Breast epithelium (tissue), 4 donors: ENCODE results near the gene CMTM8. TPM values are rescaled to one million over a fixed set of nuclear protein-coding genes. Genes with fewer than 3 reads are reported as not detected.
A peak's percentile ranks its signal among the peaks of the same experiment; 100 is the strongest.

Experiments
- DNase-seq, 2 donors: peaks; one replicate each; pipeline ENCODE4 v3.0.0-alpha.2; 2019; ENCODE audit warnings: low spot score in 2 of 2
- H3K27ac ChIP-seq, 2 donors: fragments of 200-600 bp; sonication (generic) in 1 of 2; one replicate each; pipeline ENCODE4 v1.5.1; 2016 to 2019; ENCODE audit warnings: mild to moderate bottlenecking in 1 of 2
- H3K27me3 ChIP-seq, 2 donors: fragments of 200-600 bp; sonication (generic) in 1 of 2; one replicate each; pipeline versions ENCODE4 v1.5.1 to v1.6.0; 2017 to 2019; ENCODE audit warnings: control low read depth in 1 of 2, mild to moderate bottlenecking in 1 of 2
- H3K36me3 ChIP-seq: fragments of 200-600 bp; one replicate; pipeline ENCODE4 v1.5.1; 2019
- H3K4me1 ChIP-seq, 2 donors: fragments of 200-600 bp; sonication (generic); one replicate each; pipeline ENCODE4 v1.5.1; 2016 to 2019; ENCODE audit warnings: control low read depth in 1 of 2
- H3K4me3 ChIP-seq, 3 donors: fragments of 200-600 bp; sonication (generic); 1 replicate in 2 of 3; 2 replicates in 1 of 3; pipeline ENCODE4 v1.5.1; 2016 to 2019; ENCODE audit warnings: mild to moderate bottlenecking in 3 of 3, moderate library complexity in 2 of 3
- H3K9me3 ChIP-seq, 2 donors: fragments of 200-600 bp; sonication (generic) in 1 of 2; one replicate each; pipeline ENCODE4 v1.5.1; 2016 to 2019; ENCODE audit warnings: control low read depth in 1 of 2
- CTCF ChIP-seq, 3 donors: fragments of 450-650 bp; IDR thresholded peaks; one replicate each; pipeline ENCODE4 v1.5.1; 2016 to 2017; ENCODE audit warnings: antibody characterized with exemption in 3 of 3, mild to moderate bottlenecking in 3 of 3, moderate library complexity in 3 of 3
- POLR2A ChIP-seq: fragments of 450-650 bp; IDR thresholded peaks from one replicate; pipeline ENCODE4 v1.6.1; 2016; ENCODE audit warnings: antibody characterized with exemption, mild to moderate bottlenecking, moderate library complexity
- POLR2AphosphoS5 ChIP-seq, 3 donors: sonication (generic); formaldehyde crosslinking; IDR thresholded peaks; one replicate each; pipeline ENCODE4 v1.6.1; 2017; ENCODE audit warnings: antibody characterized with exemption in 3 of 3
- intact Hi-C: fragments of 100-400 bp; cut with DNase I; formaldehyde crosslinking; loops from one replicate; pipeline ENCODE4 v1.15.1; 2023; ENCODE audit warnings: low total_unique reads
- total RNA-seq, 3 donors: library from RNA; depleted of rRNA; stranded (reverse); fragments of >200 nt; gene quantifications; one replicate each; pipeline ENCODE4 v1.1.0, GENCODE V29; 2016

CMTM8 gene
- total RNA-seq, 3 donors from 2014 or later = 4.2 to 24.7 (median 19.3) TPM

- Histone ChIP-seq H3K4me1 (no peaks in the 10 kb centered on the region), H3K9me3 (peaks cover 5 to 7% of the 10 kb centered on the region in 2 donors), H3K27me3 (no peaks in the 10 kb centered on the region), H3K36me3 (no peaks in the 10 kb centered on the region), H3K27ac (peak overlapping the region; percentile 87 to 91), H3K4me3 (peak overlapping the region; percentile 57 to 87 (median 86))
- TF ChIP-seq POLR2AphosphoS5 (IDR thresholded peaks at IDR 0.05) = no peak
- no peak for TF ChIP-seq CTCF (IDR thresholded peaks at IDR 0.05)
- DNase-seq = no peak
- intact Hi-C loops = loop anchor here (5.0 kb wide), 1 partner anchor 633 kb away; no protein-coding TSS in a partner anchor
Measured at GRCh38 chr3:32239307-32240158, 1.1 kb downstream of the CMTM8 start.

DNA sequence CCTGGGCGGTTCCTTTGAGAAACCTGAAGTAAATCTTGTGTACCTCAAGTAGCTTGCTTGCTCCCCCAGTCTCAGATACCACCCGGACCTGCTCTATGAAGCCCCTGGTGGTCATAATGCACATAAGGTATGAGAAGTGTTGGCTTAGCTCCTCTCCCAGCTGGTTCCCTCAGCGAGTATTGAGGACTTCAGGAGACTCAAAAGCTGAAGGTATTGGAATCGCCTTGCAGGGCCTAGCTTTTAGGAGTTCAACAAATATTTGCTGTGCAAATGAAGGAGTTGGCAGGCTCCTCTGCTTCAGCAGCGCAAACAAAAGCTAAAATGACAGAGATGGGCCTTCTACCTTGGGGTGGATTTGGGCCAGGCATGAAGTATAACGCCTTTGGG, 1.7 kb downstream of the CMTM8 start:
- peaks cover 5 to 7% of the 10 kb centered on the region in 2 donors for H3K9me3 ChIP-seq
- no peak for TF ChIP-seq POLR2A
- TF ChIP-seq POLR2AphosphoS5 (IDR thresholded peaks at IDR 0.05) = no peak
- TF ChIP-seq CTCF (IDR thresholded peaks at IDR 0.05) = peak in 1 of 3 donors; percentile 10
- H3K4me1 ChIP-seq = no peaks in the 10 kb centered on the region
- DNase-seq = no peak
- intact Hi-C loops = loop anchor here (5.0 kb wide), 1 partner anchor 632 kb away; no protein-coding TSS in a partner anchor
- H3K4me3 ChIP-seq = peak overlapping the region in 2 of 3 donors; percentile 86 to 87
- peak overlapping the region in 1 of 2 donors; percentile 87 for H3K27ac ChIP-seq
- no peaks in the 10 kb centered on the region for H3K27me3 ChIP-seq
- H3K36me3 ChIP-seq = no peaks in the 10 kb centered on the region

DNA sequence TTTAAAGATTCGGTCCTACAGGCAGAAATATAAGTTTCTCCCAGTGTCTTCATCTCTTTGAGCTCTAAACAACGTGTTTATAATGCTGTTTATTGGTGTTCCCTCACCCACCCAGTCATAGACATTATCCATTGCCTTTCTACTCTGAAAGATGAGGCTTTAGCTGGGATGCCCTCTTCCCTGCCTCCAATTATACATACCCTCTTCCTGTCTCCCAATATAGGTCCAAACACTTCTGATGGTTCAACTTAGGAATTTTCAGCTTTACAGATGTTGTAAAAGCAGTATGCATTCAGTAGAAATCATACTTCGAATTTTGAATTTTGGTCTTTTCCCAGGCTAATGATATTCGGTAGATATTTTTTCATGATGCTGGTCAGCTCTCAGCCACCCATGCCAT, 2.6 kb downstream of the CMTM8 start:
- no peak for DNase-seq
- H3K36me3 ChIP-seq = no peaks in the 10 kb centered on the region
- no peaks in the 10 kb centered on the region for H3K4me1 ChIP-seq
- H3K27me3 ChIP-seq = no peaks in the 10 kb centered on the region
- intact Hi-C loops = loop anchor here (5.0 kb wide), 1 partner anchor 631 kb away; no protein-coding TSS in a partner anchor
- no peak for TF ChIP-seq POLR2A
- no peak for TF ChIP-seq POLR2AphosphoS5 (IDR thresholded peaks at IDR 0.05)
- peaks cover 4 to 5% of the 10 kb centered on the region in 2 donors for H3K9me3 ChIP-seq
- H3K27ac ChIP-seq = no peak overlapping the region
- no peak overlapping the region for H3K4me3 ChIP-seq

- H3K36me3 ChIP-seq = no peaks in the 10 kb centered on the region
- no peak overlapping the region for H3K4me3 ChIP-seq
- no peak for DNase-seq
- no peaks in the 10 kb centered on the region for H3K4me1 ChIP-seq
- H3K27me3 ChIP-seq = no peaks in the 10 kb centered on the region
- H3K27ac ChIP-seq = no peak overlapping the region
- no peaks in the 10 kb centered on the region for H3K9me3 ChIP-seq
- TF ChIP-seq CTCF (IDR thresholded peaks at IDR 0.05) (no peak), POLR2A (no peak), POLR2AphosphoS5 (IDR thresholded peaks at IDR 0.05) (no peak)
- intact Hi-C loops = loop anchor here (5.0 kb wide), 1 partner anchor 629 kb away; no protein-coding TSS in a partner anchor
Measured at GRCh38 chr3:32243519-32243918, 5.0 kb downstream of the CMTM8 start.

- no peak for DNase-seq
Measured at GRCh38 chr3:32245200-32245599, 6.7 kb downstream of the CMTM8 start.

More at GRCh38 chr3:32245200-32245599, 6.7 kb downstream of the CMTM8 start:
- no peak for TF ChIP-seq POLR2A
- no peak for TF ChIP-seq CTCF (IDR thresholded peaks at IDR 0.05)
- TF ChIP-seq POLR2AphosphoS5 (IDR thresholded peaks at IDR 0.05) = no peak
- no peaks in the 10 kb centered on the region for H3K27me3 ChIP-seq
- H3K27ac ChIP-seq = peak overlapping the region in 1 of 2 donors; percentile 56
- H3K4me1 ChIP-seq = no peaks in the 10 kb centered on the region
- intact Hi-C loops = no loop called here
- H3K4me3 ChIP-seq = no peak overlapping the region
- H3K9me3 ChIP-seq = no peaks in the 10 kb centered on the region
- no peaks in the 10 kb centered on the region for H3K36me3 ChIP-seq
